Astrocyte (in vitro differentiated cells and primary cell): Measurements from ENCODE around the gene SNX5. TPM values are rescaled to one million over a fixed set of nuclear protein-coding genes. Genes with fewer than 3 reads are reported as not detected.

Experiments
- DNase-seq: peaks from one replicate; pipeline ENCODE4 v3.0.0-alpha.2; 2010; ENCODE audit warnings: low read depth
- FAIRE-seq: peaks from 2 replicates; lab custom pipeline; 2011; peaks lifted over from hg19 to GRCh38; lab: Jason Lieb, UNC
- H2AFZ ChIP-seq: 2 replicates; pipeline ENCODE4 v1.6.0; 2012; ENCODE audit warnings: low read depth, low read length, inconsistent platforms
- H3K27ac ChIP-seq: 2 replicates; pipeline ENCODE4 v1.5.1; 2011; ENCODE audit warnings: low read depth, low read length, inconsistent platforms
- H3K27me3 ChIP-seq: 2 replicates; pipeline ENCODE4 v1.6.0; 2011; ENCODE audit warnings: low read length, inconsistent platforms; ENCODE audit not compliant: insufficient read depth
- H3K36me3 ChIP-seq: 2 replicates; pipeline ENCODE4 v1.5.1; 2011; ENCODE audit warnings: low read length, inconsistent platforms; ENCODE audit not compliant: insufficient read depth
- H3K4me1 ChIP-seq: 2 replicates; pipeline ENCODE4 v1.5.1; 2011; ENCODE audit warnings: low read length, inconsistent platforms; ENCODE audit not compliant: insufficient read depth
- H3K4me2 ChIP-seq: 2 replicates; pipeline ENCODE4 v1.6.0; 2012; ENCODE audit warnings: low read length, inconsistent platforms
- H3K4me3 ChIP-seq: 2 replicates; pipeline ENCODE4 v1.5.1; 2011; ENCODE audit warnings: low read depth, mild to moderate bottlenecking, low read length, inconsistent platforms; ENCODE audit not compliant: insufficient read depth
- H3K79me2 ChIP-seq: 2 replicates; pipeline ENCODE4 v1.6.0; 2012; ENCODE audit warnings: mild to moderate bottlenecking, low read length, inconsistent platforms; ENCODE audit not compliant: insufficient read depth
- H3K9ac ChIP-seq: 2 replicates; pipeline ENCODE4 v1.6.0; 2012; ENCODE audit warnings: mild to moderate bottlenecking, low read length, inconsistent platforms
- H3K9me3 ChIP-seq: 2 replicates; pipeline ENCODE4 v1.5.1; 2012; ENCODE audit warnings: low read depth, mild to moderate bottlenecking, low read length, inconsistent platforms; ENCODE audit not compliant: insufficient read depth
- H4K20me1 ChIP-seq: 2 replicates; pipeline ENCODE4 v1.6.0; 2012; ENCODE audit warnings: low read length, inconsistent platforms; ENCODE audit not compliant: insufficient read depth
- H3K27ac Mint-ChIP-seq: one replicate; pipeline ENCODE4 v1.8.0; 2021; ENCODE audit warnings: mild to moderate bottlenecking, mixed read lengths; ENCODE audit not compliant: unreplicated experiment
- H3K27me3 Mint-ChIP-seq: one replicate; pipeline ENCODE4 v1.8.0; 2021; ENCODE audit warnings: low read depth, mixed read lengths; ENCODE audit not compliant: unreplicated experiment
- H3K36me3 Mint-ChIP-seq: one replicate; pipeline ENCODE4 v1.8.0; 2021; ENCODE audit warnings: low read depth, mixed read lengths; ENCODE audit not compliant: unreplicated experiment
- H3K4me1 Mint-ChIP-seq: one replicate; pipeline ENCODE4 v1.8.0; 2021; ENCODE audit warnings: low read depth, mixed read lengths; ENCODE audit not compliant: unreplicated experiment
- H3K4me3 Mint-ChIP-seq: one replicate; pipeline ENCODE4 v1.8.0; 2021; ENCODE audit warnings: mild to moderate bottlenecking, moderate library complexity, mixed read lengths; ENCODE audit not compliant: unreplicated experiment
- H3K9me3 Mint-ChIP-seq: one replicate; pipeline ENCODE4 v1.8.0; 2021; ENCODE audit warnings: mild to moderate bottlenecking, mixed read lengths; ENCODE audit not compliant: unreplicated experiment
- EZH2 ChIP-seq: IDR thresholded peaks from 2 replicates; pipeline ENCODE4 v1.6.1; 2012; ENCODE audit warnings: mild to moderate bottlenecking, low read length, inconsistent platforms; ENCODE audit not compliant: insufficient read depth
- total RNA-seq: library from RNA; stranded (reverse); gene quantifications from 2 replicates; pipeline ENCODE4 v1.2.1, GENCODE V29; 2021
- TF ChIP-seq, protein P1 (sequence below): IDR thresholded peaks from 2 replicates; pipeline ENCODE4 v1.5.1; 2011; ENCODE audit warnings: low read depth, mild to moderate bottlenecking, inconsistent platforms, low read length, moderate library complexity; ENCODE audit not compliant: insufficient read depth

Gene SNX5
- total RNA-seq, 1 donor from 2014 or later, result 95.1 TPM

GRCh38 chr20:17972121-17972520 is 3.5 kb upstream of the SNX5 start:
- H3K4me1 Mint-ChIP-seq, result peaks cover 9% of the 10 kb centered on the region
- Histone ChIP-seq H3K36me3 (peaks cover 5% of the 10 kb centered on the region), H3K79me2 (peaks cover 82% of the 10 kb centered on the region), H3K4me2 (peak overlapping the region; percentile 95), H3K27me3 (no peaks in the 10 kb centered on the region), H2AFZ (no peak overlapping the region), H4K20me1 (peaks cover 12% of the 10 kb centered on the region), H3K4me1 (peaks cover 18% of the 10 kb centered on the region), H3K9me3 (no peaks in the 10 kb centered on the region), H3K27ac (peak overlapping the region; percentile 74), H3K4me3 (peak overlapping the region; percentile 90), H3K9ac (peak overlapping the region; percentile 98)
- DNase-seq (no peak), FAIRE-seq (no peak)
- peaks cover 2% of the 10 kb centered on the region for H3K36me3 Mint-ChIP-seq
- H3K27ac Mint-ChIP-seq, result peak overlapping the region; percentile 82
- TF ChIP-seq, protein P1, sequence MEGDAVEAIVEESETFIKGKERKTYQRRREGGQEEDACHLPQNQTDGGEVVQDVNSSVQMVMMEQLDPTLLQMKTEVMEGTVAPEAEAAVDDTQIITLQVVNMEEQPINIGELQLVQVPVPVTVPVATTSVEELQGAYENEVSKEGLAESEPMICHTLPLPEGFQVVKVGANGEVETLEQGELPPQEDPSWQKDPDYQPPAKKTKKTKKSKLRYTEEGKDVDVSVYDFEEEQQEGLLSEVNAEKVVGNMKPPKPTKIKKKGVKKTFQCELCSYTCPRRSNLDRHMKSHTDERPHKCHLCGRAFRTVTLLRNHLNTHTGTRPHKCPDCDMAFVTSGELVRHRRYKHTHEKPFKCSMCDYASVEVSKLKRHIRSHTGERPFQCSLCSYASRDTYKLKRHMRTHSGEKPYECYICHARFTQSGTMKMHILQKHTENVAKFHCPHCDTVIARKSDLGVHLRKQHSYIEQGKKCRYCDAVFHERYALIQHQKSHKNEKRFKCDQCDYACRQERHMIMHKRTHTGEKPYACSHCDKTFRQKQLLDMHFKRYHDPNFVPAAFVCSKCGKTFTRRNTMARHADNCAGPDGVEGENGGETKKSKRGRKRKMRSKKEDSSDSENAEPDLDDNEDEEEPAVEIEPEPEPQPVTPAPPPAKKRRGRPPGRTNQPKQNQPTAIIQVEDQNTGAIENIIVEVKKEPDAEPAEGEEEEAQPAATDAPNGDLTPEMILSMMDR, result no peak
- TF ChIP-seq EZH2, result no peak
- H3K4me3 Mint-ChIP-seq, result peak overlapping the region; percentile 82
- no peaks in the 10 kb centered on the region for H3K27me3 Mint-ChIP-seq
- H3K9me3 Mint-ChIP-seq, result no peaks in the 10 kb centered on the region

- H3K27me3 Mint-ChIP-seq, result no peaks in the 10 kb centered on the region
- no peaks in the 10 kb centered on the region for H3K27me3 ChIP-seq
- H3K4me3 Mint-ChIP-seq, result peak overlapping the region; percentile 94
- peaks cover 9% of the 10 kb centered on the region for H3K4me1 Mint-ChIP-seq
- no peak for TF ChIP-seq EZH2
- TF ChIP-seq, protein P1, result no peak
- H3K4me2 ChIP-seq, result peak overlapping the region; percentile 95
- peaks cover 89% of the 10 kb centered on the region for H3K79me2 ChIP-seq
- DNase-seq (peak; percentile 77), FAIRE-seq (no peak)
- peaks cover 2% of the 10 kb centered on the region for H3K36me3 Mint-ChIP-seq
- H3K36me3 ChIP-seq, result peaks cover 5% of the 10 kb centered on the region
- H3K9ac ChIP-seq, result peak overlapping the region; percentile 98
- no peaks in the 10 kb centered on the region for H3K9me3 Mint-ChIP-seq
- H3K4me1 ChIP-seq, result peaks cover 18% of the 10 kb centered on the region
- no peaks in the 10 kb centered on the region for H3K9me3 ChIP-seq
- H3K4me3 ChIP-seq, result peak overlapping the region; percentile 90
- H2AFZ ChIP-seq, result peak overlapping the region; percentile 14
- peak overlapping the region; percentile 82 for H3K27ac Mint-ChIP-seq
- peaks cover 18% of the 10 kb centered on the region for H4K20me1 ChIP-seq
- peak overlapping the region; percentile 74 for H3K27ac ChIP-seq
Measured at GRCh38 chr20:17971300-17972013, 2.9 kb upstream of the SNX5 start.

GRCh38 chr20:17969884-17970409 is 1.4 kb upstream of the SNX5 start:
- Histone ChIP-seq H3K4me1 (peaks cover 31% of the 10 kb centered on the region), H3K36me3 (no peaks in the 10 kb centered on the region), H3K79me2 (peaks cover 94% of the 10 kb centered on the region), H2AFZ (peak overlapping the region; percentile 83), H4K20me1 (peaks cover 34% of the 10 kb centered on the region), H3K9ac (peak overlapping the region; percentile 98), H3K27me3 (no peaks in the 10 kb centered on the region), H3K9me3 (no peaks in the 10 kb centered on the region), H3K4me2 (peak overlapping the region; percentile 95), H3K27ac (peak overlapping the region; percentile 99), H3K4me3 (peak overlapping the region; percentile 90)
- TF ChIP-seq, protein P1, result no peak
- no peak for TF ChIP-seq EZH2
- peak overlapping the region; percentile 97 for H3K27ac Mint-ChIP-seq
- no peaks in the 10 kb centered on the region for H3K27me3 Mint-ChIP-seq
- peaks cover 11% of the 10 kb centered on the region for H3K4me1 Mint-ChIP-seq
- H3K4me3 Mint-ChIP-seq, result peak overlapping the region; percentile 94
- peaks cover 2% of the 10 kb centered on the region for H3K36me3 Mint-ChIP-seq
- DNase-seq, result no peak
- FAIRE-seq, result no peak
- no peaks in the 10 kb centered on the region for H3K9me3 Mint-ChIP-seq
